RWPE1 (cell line): Measurements from ENCODE around the gene IFNG.
"Not testable (repeated sequence)": the region's sequence is repeated elsewhere in the genome, so short reads cannot be mapped to it uniquely, and the experiment has no call there.

ENCODE experiments used
- CTCF ChIA-PET: fragments of 350-600 bp; sonication (Branson Sonifier 250); formaldehyde crosslinking; extraction: SDS; loops from one replicate; lab custom pipeline; 2021; lab: Yijun Ruan, JAX
- POLR2A ChIA-PET: fragments of 400-600 bp; formaldehyde crosslinking; extraction: SDS; loops from one replicate; lab custom pipeline; 2020; ENCODE audit warnings: antibody characterized with exemption; ENCODE audit not compliant: low non-redundant PET; lab: Yijun Ruan, JAX
- DNase-seq: peaks from one replicate; pipeline ENCODE4 v3.0.0; 2012; ENCODE audit warnings: low spot score
- H3K27ac ChIP-seq: fragments of 450-650 bp; 2 replicates; pipeline ENCODE4 v1.5.1; 2017
- TF ChIP-seq, protein P1 (sequence below): fragments of 450-650 bp; conservative IDR thresholded peaks from 2 replicates; pipeline ENCODE4 v1.5.1; 2017; ENCODE audit warnings: low read depth, mild to moderate bottlenecking

IFNG gene

DNA sequence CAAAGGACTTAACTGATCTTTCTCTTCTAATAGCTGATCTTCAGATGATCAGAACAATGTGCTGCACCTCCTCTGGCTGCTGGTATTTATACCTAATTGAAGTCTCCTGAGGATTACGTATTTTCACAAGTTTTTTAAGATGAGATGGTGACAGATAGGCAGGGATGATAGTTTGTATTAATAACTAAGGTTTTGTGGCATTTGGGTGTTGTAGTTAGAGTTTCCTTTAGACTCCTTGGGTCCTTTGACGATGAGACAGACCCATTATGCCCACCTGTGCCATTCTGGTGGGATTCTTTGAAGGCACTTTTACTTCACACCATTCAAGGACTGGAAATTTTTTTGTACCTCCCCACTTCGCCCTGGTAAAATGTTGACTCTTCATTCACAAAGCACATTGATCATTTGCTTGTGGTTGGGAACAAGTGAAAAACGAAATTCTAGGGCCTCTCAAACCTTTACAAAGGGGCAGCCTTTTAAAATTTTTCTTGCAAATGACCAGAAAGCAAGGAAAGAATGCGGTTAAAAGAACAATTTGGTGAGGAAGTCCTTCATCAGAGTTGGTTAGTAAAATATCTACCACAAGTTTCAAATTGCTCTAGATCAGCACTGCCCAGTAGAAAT lies at the start of gene IFNG:
TSS of gene IFNG (minus strand) at position 60 of the 624 bp plus-strand sequence. CDS start 125 bp downstream, outside the sequence.
- DNase-seq: no peak
- ChIA-PET CTCF (interaction anchor here (0.7 to 2.4 kb wide), 2 partner anchors 119 to 120 kb away, joined by 9 read pairs; no protein-coding TSS in a partner anchor), POLR2A (no interaction called here)
- H3K27ac ChIP-seq: no peak within 1 kb of the TSS
- TF ChIP-seq, protein P1, sequence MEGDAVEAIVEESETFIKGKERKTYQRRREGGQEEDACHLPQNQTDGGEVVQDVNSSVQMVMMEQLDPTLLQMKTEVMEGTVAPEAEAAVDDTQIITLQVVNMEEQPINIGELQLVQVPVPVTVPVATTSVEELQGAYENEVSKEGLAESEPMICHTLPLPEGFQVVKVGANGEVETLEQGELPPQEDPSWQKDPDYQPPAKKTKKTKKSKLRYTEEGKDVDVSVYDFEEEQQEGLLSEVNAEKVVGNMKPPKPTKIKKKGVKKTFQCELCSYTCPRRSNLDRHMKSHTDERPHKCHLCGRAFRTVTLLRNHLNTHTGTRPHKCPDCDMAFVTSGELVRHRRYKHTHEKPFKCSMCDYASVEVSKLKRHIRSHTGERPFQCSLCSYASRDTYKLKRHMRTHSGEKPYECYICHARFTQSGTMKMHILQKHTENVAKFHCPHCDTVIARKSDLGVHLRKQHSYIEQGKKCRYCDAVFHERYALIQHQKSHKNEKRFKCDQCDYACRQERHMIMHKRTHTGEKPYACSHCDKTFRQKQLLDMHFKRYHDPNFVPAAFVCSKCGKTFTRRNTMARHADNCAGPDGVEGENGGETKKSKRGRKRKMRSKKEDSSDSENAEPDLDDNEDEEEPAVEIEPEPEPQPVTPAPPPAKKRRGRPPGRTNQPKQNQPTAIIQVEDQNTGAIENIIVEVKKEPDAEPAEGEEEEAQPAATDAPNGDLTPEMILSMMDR: no peak

GRCh38 chr12:68209048-68209728 lies 49.6 kb upstream of the IFNG start:
- CTCF ChIA-PET: interaction anchor here (0.6 kb wide), 1 partner anchor 504 kb away, joined by 3 read pairs; no protein-coding TSS in a partner anchor
- DNase-seq, H3K27ac ChIP-seq, POLR2A ChIA-PET: not testable (repeated sequence)

DNA sequence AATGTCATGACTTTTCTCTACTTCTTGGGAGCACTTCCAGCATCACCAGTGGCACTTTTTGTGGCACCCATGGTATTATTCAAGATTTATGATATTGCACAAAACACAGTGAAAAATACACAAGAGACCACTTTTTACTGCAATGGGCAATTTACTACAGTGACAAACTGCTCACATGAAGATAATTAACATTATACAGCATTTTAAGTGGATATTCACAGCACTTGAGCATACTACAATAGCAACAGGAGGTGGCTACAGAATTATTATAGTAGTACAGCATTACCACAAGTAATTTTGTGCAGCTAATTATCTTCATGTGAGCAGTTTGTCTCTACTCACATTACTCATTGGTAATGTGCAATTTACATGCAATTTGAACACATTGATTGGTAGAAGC lies 47.7 kb upstream of the IFNG start:
- TF ChIP-seq, protein P1: no peak
- POLR2A ChIA-PET: no interaction called here
- no peak for DNase-seq
- H3K27ac ChIP-seq: no peak overlapping the region
- CTCF ChIA-PET: no interaction called here

GRCh38 chr12:68206446-68206845 lies 46.9 kb upstream of the IFNG start:
- ChIA-PET CTCF (no interaction called here), POLR2A (no interaction called here)
- TF ChIP-seq, protein P1: no peak
- DNase-seq: no peak
- H3K27ac ChIP-seq: no peak overlapping the region

- TF ChIP-seq, protein P1: no peak
- no peak overlapping the region for H3K27ac ChIP-seq
- ChIA-PET POLR2A (no interaction called here), CTCF (no interaction called here)
- no peak for DNase-seq
Observed at GRCh38 chr12:68203460-68203875, 43.9 kb upstream of the IFNG start.

DNA sequence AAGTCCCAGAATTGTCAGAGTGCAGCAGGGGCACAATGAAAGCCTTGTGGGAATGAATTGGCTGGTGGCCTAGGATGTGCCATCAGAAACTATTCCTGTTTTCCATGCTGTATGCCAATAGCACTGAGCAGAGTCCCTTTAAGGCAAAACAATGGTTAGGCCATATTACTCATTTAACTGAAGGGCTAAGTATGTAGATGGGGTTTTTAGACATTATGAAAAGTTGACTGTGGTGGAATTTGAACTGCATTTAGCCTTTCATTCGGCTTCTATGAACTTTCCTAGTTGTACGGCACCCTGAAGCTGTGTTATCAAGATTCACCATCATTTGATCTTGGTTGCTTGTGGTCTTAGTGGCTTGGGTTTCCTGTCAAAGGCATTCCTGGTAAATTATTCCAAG lies 41.3 kb upstream of the IFNG start:
- no peak for DNase-seq
- POLR2A ChIA-PET: no interaction called here
- CTCF ChIA-PET: no interaction called here
- TF ChIP-seq, protein P1: no peak
- no peak overlapping the region for H3K27ac ChIP-seq

- ChIA-PET CTCF (no interaction called here), POLR2A (no interaction called here)
Observed at GRCh38 chr12:68199127-68199526, 39.6 kb upstream of the IFNG start.

More at GRCh38 chr12:68199127-68199526, 39.6 kb upstream of the IFNG start:
- H3K27ac ChIP-seq: no peak overlapping the region
- TF ChIP-seq, protein P1: no peak
- no peak for DNase-seq
